Mesodermal cell (in vitro differentiated cells): Measurements from ENCODE around the gene FCN3.
A peak's percentile ranks its signal among the peaks of the same experiment; 100 is the strongest.

ENCODE experiments used
- H3K27ac ChIP-seq: 2 replicates; pipeline ENCODE4 v1.7.0; 2013; ENCODE audit warnings: mild to moderate bottlenecking, low read depth, low read length, moderate library complexity; ENCODE audit not compliant: severe bottlenecking
- H3K36me3 ChIP-seq: 2 replicates; pipeline ENCODE4 v1.7.1; 2013; ENCODE audit warnings: mild to moderate bottlenecking, low read length, moderate library complexity; ENCODE audit not compliant: control insufficient read depth, insufficient read depth
- H3K4me1 ChIP-seq: one replicate; pipeline ENCODE4 v1.7.1; 2013; ENCODE audit warnings: mild to moderate bottlenecking, low read length; ENCODE audit not compliant: insufficient read depth, control insufficient read depth, poor library complexity, severe bottlenecking
- H3K4me3 ChIP-seq: 2 replicates; pipeline ENCODE4 v1.7.0; 2013; ENCODE audit warnings: low read length, control low read depth, mild to moderate bottlenecking; ENCODE audit not compliant: insufficient read depth, poor library complexity, severe bottlenecking; ENCODE audit errors: extremely low read depth
- H3K9me3 ChIP-seq: 2 replicates; pipeline ENCODE4 v1.7.1; 2013; ENCODE audit warnings: mild to moderate bottlenecking, low read length, moderate library complexity; ENCODE audit not compliant: control insufficient read depth
- WGBS, 2 experiments: methylation state at CpG; one replicate each; pipeline ENCODE4 v1.1.5; 2013; ENCODE audit warnings: missing lambda C conversion rate in 2 of 2; ENCODE audit not compliant: insufficient coverage in 2 of 2; 5-methylcytosine and 5-hydroxymethylcytosine counted together

FCN3 gene

DNA sequence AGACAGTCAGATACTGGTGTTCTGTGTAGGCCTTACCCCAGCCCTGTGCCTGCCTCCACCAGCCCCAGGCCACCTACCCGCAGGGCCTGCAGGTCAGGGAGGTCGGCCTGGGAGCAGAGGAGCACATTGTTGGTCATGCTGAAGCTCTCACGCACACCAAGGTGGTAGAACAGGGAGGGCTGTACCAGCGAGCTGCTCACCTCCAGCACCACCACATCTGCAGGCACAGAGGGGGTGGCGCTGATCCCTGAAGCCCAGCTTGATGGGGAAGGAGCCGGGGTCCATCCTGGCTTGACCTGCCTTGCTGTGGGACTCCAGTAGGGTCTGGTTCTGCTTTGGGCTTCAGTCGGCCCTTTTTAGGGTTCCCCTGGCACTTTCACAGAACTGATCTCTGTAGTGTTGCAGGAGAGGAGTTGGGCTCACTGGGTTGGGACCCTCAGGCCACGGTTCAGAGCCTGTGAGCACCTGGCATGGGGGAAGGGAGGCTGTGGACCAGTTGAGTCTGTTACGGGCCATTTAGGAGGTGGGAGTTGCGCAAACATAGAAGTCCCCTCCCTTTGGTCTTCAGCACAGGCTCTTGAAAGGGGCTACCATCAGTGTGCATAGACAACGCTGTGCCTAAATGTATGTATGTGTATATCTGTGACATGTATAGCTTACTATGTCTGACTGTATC, 9.8 kb downstream of the FCN3 start:
- peak overlapping the region; percentile 67 for H3K4me3 ChIP-seq
- 85 to 92% methylated on average over 7 to 8 of the region's 11 CpGs for WGBS, 2 experiments
- no peaks in the 10 kb centered on the region for H3K9me3 ChIP-seq
- peaks cover 15% of the 10 kb centered on the region for H3K4me1 ChIP-seq
- H3K36me3 ChIP-seq: peaks cover 9% of the 10 kb centered on the region
- H3K27ac ChIP-seq: peak overlapping the region; percentile 92

DNA sequence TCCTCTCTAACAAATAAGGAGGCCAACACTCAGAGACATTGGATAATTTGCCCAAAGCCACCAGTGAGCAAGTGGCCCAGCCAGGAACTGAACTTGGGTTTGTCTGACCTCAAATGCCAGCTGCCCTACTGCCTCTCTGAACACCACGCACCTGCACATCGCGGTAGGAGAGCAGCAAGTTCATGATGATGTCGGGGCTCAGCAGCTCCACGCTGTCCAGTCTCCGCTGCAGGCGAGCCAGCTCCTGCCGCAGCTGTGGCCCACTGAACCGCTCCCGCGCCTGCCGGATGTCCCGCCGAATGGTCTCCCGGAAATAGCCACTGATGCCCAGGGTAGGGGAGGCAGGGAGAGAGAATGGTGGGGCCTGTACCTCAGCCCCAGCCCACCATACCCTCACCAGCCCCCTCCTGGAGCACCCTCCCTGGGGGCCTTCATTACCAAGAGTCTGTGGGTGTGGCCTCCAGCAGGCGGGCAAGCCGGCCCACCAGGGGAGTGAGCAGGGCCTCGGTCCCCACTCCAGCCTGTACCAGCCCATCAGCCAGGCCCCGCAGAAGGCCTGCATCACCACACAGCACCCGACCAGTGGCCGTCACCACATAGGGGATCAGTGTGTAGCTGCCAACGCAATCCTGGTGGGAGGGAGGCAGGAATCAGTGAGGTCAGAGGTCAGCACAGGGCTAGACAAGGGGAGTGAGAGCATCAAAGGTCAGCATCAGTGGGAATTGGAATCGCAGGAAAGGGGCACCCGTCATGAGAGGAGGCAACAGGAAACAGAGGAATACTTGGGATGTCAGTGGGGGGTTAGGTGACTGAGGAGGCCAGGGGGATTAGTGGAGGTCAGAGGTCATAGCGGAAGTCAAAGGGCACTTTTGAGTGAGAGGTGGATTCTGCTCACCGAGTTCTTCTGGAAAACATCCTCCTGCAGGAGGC, 10.6 kb downstream of the FCN3 start:
- Histone ChIP-seq H3K4me3 (no peak overlapping the region), H3K36me3 (peaks cover 12% of the 10 kb centered on the region), H3K4me1 (peaks cover 19% of the 10 kb centered on the region), H3K9me3 (no peaks in the 10 kb centered on the region), H3K27ac (peak overlapping the region; percentile 92)
- 82 to 87% methylated on average over 21 to 25 of the region's 26 CpGs for WGBS, 2 experiments

DNA sequence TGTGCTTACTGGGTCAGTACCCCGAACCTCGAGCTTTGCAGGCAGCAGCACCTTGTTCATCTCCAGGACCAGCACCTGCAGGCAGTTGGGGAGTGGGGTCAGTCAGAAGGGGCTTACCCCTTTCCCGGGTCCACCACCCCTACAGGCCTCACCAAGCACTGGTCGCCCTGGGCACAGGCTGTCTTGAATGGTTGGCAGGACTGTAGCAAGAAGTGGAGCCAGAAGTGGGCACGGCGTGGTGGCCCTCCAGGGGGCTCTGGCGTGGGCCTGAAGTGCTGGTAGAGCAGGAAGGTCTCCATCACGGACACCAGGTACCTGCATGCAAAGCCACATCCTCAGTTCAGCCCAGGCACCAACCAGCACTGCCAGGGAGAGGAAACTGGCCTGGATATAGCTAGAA, 13.1 kb downstream of the FCN3 start:
- peaks cover 23% of the 10 kb centered on the region for H3K36me3 ChIP-seq

DNA sequence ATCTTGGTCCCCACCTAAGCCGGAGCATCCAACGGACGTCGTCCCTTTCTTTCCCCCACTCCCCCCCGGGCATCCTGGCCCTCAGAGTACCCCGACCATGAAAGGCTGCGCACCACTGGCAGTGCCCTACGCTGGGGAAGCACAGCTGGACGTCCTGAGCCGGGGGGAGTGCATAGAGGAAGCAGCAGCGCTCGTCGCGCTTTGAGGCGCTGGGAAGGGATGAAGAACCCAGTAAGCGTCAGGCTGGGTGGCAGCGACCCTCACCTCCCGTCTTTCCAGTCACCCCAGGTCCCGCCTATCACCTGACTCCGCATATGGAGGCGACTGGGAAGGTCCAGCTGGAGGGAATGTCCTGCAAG, 13.6 kb downstream of the FCN3 start:
- H3K27ac ChIP-seq: no peak overlapping the region
- H3K4me3 ChIP-seq: peak overlapping the region; percentile 31
- no peaks in the 10 kb centered on the region for H3K9me3 ChIP-seq
- 55 to 61% methylated on average over 15 to 16 of the region's 21 CpGs for WGBS, 2 experiments
- peaks cover 29% of the 10 kb centered on the region for H3K36me3 ChIP-seq
- peaks cover 20% of the 10 kb centered on the region for H3K4me1 ChIP-seq

More for the DNA sequence above, 13.1 kb downstream of the FCN3 start:
- peaks cover 20% of the 10 kb centered on the region for H3K4me1 ChIP-seq
- no peak overlapping the region for H3K4me3 ChIP-seq
- H3K9me3 ChIP-seq: no peaks in the 10 kb centered on the region
- WGBS, 2 experiments: 94 to 95% methylated on average over 5 to 6 of the region's 8 CpGs
- H3K27ac ChIP-seq: no peak overlapping the region

DNA sequence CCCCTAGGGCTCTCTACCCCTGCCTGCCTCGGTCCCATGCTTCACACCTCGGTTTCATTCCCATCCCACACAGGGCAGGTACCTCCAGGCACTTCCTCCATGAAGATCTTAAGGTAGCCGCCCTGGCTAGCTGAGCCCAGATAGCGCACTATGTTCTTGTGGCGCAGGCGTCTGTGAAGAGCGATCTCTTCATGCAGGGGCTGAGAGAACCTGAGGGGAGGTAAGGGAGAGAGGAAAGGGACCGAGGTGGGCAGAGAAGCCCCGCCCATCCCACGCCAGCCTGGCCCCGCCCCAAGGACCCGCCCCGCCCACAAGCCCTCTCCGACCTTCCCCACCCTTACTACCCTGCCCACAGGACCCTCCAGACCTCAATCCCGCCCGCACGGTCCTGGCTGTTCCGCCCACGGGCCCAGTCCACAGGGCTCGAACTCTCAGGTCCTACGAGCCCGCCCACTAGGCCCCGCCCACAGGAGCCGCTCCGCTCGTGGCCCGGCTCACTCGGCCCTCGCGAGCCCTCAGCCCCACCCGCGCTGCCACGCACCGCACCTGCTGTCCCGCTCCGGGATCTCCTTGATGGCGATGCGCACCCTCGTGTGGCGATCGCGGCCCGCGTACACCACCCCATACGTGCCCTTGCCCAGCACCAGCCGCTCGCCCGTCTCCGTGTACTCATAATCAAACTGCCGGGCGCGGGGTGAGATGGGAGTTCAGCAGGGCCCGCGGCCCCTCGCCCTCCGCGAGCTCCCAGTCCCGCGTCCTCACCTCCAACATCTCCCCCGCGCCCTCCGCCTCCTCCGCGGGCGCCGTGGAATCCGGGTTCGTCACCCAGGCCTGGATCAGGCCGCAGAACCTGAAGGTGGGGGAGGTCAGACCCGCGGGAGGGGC, 14.2 kb downstream of the FCN3 start:
- Histone ChIP-seq H3K36me3 (peaks cover 35% of the 10 kb centered on the region), H3K4me1 (peaks cover 20% of the 10 kb centered on the region), H3K27ac (no peak overlapping the region), H3K9me3 (no peaks in the 10 kb centered on the region), H3K4me3 (peak overlapping the region; percentile 31)
- WGBS, 2 experiments: 15 to 17% methylated on average over 58 to 60 of the region's 71 CpGs

DNA sequence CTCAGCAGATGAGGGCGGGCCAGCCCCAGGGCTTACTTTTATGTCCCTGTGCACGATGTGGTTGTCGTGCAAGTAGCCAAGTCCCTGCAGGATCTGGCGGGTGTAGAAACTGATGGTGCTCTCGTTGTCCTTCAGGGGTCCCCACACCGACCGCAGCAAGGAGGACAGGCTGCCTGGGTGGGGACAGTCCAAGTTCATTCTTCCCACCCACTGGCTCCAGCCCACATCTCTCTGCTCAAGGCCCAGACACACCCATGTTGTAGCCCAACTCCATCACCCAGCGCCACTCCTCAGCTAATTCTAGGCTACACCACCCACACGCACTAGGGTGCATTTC, 14.8 kb downstream of the FCN3 start:
- WGBS, 2 experiments: 69 to 75% methylated on average over 6 to 7 of the region's 9 CpGs
- no peak overlapping the region for H3K4me3 ChIP-seq
- no peaks in the 10 kb centered on the region for H3K9me3 ChIP-seq
- no peak overlapping the region for H3K27ac ChIP-seq
- H3K4me1 ChIP-seq: peaks cover 17% of the 10 kb centered on the region
- peaks cover 38% of the 10 kb centered on the region for H3K36me3 ChIP-seq

DNA sequence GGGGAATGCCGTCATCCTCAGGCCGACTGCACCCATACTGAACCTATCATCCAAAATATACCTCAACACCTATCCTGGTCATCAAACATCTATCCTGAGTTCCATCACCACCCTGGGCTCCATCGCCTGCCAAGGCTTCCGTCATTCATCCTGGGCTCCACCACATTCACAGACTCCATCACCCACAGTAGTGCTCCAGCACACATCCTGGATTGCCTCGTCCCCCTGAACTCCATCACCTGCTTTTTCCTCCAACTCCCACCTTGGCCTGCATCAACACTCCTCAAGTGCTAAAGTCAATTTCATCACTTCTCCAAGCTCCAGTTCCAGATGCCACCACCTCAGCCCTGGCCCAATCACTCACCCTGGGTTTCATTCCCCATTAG, 15.7 kb downstream of the FCN3 start:
- WGBS, 2 experiments: 88 to 98% methylated on average over 3 to 5 of the region's 5 CpGs
- no peaks in the 10 kb centered on the region for H3K9me3 ChIP-seq
- H3K4me3 ChIP-seq: no peak overlapping the region
- H3K27ac ChIP-seq: no peak overlapping the region
- peaks cover 38% of the 10 kb centered on the region for H3K36me3 ChIP-seq
- H3K4me1 ChIP-seq: peaks cover 13% of the 10 kb centered on the region

DNA sequence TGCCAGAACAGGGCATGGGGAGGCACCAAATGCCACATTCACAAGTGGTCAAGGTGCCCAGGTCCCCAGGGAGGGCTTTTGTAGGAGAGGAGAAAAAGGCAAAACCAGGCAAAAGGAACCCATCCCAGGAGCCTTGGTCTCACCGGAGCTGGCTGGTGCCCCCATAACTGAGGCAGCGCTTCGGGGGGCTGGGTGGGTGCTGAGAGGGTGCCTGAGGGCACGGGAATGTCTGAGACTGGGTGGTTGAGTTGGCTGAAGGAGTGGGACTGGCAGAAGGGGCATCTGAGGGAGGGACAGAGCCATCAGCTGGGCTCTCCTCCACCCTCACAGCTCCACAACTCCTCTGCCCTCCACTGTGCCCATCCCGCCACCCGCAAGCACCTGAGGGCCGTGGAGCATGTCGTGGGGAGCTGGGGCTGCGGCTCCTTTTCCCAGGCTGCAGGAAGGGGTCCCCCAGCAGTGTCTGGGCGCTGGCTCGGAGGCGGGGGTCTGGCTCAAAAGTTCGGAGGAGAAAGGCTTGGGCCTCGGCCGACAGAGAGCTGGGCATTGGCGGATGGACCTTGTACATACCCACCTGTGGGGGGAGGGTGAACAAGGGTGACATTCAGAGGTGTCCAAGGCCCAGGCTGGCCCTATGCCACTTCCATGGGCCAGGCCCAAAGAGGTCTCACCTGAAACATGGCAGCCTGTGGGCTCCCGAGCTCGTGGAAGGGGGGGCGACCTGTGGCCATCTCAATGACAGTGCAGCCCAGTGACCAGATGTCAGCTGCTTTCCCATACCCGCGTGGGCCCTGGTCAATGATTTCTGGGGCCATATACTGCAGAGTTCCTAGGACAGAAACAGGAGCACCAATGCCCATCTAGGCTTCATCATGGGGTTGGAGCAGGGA, 16.3 kb downstream of the FCN3 start:
- H3K36me3 ChIP-seq: peaks cover 38% of the 10 kb centered on the region
- no peak overlapping the region for H3K27ac ChIP-seq
- H3K4me1 ChIP-seq: peaks cover 13% of the 10 kb centered on the region
- H3K4me3 ChIP-seq: no peak overlapping the region
- H3K9me3 ChIP-seq: no peaks in the 10 kb centered on the region
- WGBS, 2 experiments: 95% methylated on average over 19 to 20 of the region's 21 CpGs

DNA sequence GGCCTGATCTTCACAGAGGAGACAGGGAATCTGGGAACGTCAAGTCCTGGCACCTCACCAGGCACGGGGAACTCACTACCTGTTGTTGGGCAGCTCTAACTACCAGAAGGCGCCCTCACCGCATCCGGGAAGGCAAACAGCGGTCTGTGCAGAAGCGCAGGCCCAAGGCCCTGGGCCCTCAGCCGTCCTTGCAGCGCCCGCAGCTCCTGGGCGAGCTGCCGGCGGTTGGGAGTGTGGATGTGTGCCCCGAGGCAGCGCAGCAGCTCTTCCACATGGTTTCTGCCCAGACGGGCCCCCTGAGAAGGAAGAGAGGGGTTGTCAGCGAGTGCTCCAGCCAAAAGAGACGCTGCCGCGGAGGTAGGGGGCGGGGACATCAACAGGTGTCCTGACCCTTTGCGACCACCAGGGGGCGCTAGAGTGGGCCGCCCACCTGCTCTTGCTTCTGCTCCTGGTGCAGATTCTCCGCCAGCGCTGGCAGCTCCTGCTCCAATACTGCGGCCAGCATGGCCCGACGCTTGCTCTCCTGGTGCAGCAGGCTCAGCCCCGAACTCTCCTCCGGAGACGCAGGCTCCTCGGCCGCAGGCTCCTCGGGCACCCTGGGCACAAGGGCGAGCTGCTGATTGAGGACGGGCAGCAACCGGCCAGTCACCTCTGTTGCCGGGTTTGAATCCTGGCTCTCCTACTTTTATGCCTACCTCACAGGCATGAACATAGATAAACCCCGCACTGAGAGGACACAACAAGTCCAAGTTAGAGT, 17.2 kb downstream of the FCN3 start:
- H3K27ac ChIP-seq: no peak overlapping the region
- peaks cover 34% of the 10 kb centered on the region for H3K36me3 ChIP-seq
- no peak overlapping the region for H3K4me3 ChIP-seq
- peaks cover 13% of the 10 kb centered on the region for H3K4me1 ChIP-seq
- H3K9me3 ChIP-seq: no peaks in the 10 kb centered on the region
- WGBS, 2 experiments: 32 to 36% methylated on average over 37 to 40 of the region's 40 CpGs
